ENCODE data around the gene PIK3AP1.

The PIK3AP1 gene

GRCh38 chr10:96616961-96617360, 103.4 kb downstream of the PIK3AP1 start:
- no peaks in the 10 kb centered on the region for H3K9me3 ChIP-seq
- H3K4me1 ChIP-seq (ENCODE audit: control insufficient read depth in 1 of 2, insufficient read depth in 1 of 2, low read depth in 1 of 2, low read length in 1 of 2): no peaks in the 10 kb centered on the region
- no peak overlapping the region for H3K4me3 ChIP-seq (ENCODE audit: low read depth in 1 of 2, low read length in 1 of 2)
- no peak overlapping the region for H3K27ac ChIP-seq
- no peaks in the 10 kb centered on the region for H3K27me3 ChIP-seq
- peaks cover 98% of the 10 kb centered on the region for H3K36me3 ChIP-seq
- no peak for TF ChIP-seq CTCF (IDR thresholded peaks at IDR 0.05)

GRCh38 chr10:96614515-96614914, 105.8 kb downstream of the PIK3AP1 start:
- H3K36me3 ChIP-seq: peaks cover 97% of the 10 kb centered on the region
- H3K27me3 ChIP-seq: no peaks in the 10 kb centered on the region
- no peaks in the 10 kb centered on the region for H3K4me1 ChIP-seq (ENCODE audit: control insufficient read depth in 1 of 2, insufficient read depth in 1 of 2, low read depth in 1 of 2, low read length in 1 of 2)
- TF ChIP-seq CTCF (IDR thresholded peaks at IDR 0.05): no peak
- no peaks in the 10 kb centered on the region for H3K9me3 ChIP-seq
- no peak overlapping the region for H3K4me3 ChIP-seq (ENCODE audit: low read depth in 1 of 2, low read length in 1 of 2)
- H3K27ac ChIP-seq: no peak overlapping the region

DNA sequence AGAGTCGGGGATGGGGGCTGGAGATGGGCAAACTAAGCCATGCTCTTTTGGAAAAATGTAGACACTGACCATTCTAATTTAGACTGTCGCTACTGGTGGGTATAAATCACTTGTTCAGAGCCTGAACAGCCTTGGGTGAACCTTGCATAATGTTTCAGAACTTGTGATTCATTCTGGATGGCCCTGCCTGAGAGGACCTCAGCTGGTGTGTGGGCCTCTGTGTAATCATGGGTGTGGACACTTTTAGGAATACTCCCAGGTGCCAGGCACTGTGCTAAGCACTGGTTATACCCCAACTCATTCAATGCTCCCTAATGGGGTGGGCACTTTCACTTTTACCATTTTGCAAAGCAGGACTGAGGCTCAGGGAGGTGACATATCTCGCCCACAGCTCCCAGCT, 106.7 kb downstream of the PIK3AP1 start:
- Histone ChIP-seq H3K4me1 (ENCODE audit: control insufficient read depth in 1 of 2, insufficient read depth in 1 of 2, low read depth in 1 of 2, low read length in 1 of 2) (no peaks in the 10 kb centered on the region), H3K36me3 (peaks cover 97% of the 10 kb centered on the region)

DNA sequence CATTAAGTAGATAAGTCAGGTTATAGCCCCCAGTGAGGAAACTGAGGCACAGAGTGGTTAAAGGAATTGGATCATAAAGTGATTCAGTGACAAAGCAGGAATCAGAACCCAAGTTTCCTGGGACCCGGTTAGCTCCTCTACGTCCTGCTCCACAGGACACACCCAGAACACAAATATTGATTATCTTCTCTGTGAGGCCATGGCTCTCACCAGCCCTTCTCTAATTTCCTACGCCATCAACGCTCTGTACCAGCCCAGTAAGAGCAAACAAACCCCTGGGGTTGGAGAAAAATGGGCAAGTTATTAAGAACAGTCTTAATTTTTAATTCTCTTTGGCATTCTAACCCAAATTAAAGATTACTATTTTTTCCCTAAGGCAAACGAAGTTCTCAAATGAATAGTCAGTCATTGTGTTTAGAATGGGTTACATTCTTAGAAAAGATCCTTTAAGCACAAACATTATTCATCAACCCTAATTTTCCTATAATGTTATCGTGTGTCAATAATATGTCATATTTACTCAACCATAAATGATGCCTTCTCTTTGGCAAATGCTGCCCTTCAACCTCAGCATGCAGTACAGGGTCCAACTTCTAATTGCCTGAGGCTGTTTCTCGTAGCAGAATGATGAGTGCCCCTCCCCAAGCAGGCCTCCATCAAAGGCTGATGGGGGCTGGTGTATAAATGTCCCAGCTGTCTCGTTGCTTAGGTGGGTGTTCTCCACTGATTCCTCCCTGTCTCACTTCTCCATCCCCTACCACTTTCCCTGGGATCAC, 108.1 kb downstream of the PIK3AP1 start:
- H3K9me3 ChIP-seq: no peaks in the 10 kb centered on the region
- H3K36me3 ChIP-seq: peaks cover 97% of the 10 kb centered on the region
- H3K27me3 ChIP-seq: no peaks in the 10 kb centered on the region
- H3K27ac ChIP-seq: no peak overlapping the region
- H3K4me3 ChIP-seq (ENCODE audit: low read depth in 1 of 2, low read length in 1 of 2): no peak overlapping the region
- H3K4me1 ChIP-seq (ENCODE audit: control insufficient read depth in 1 of 2, insufficient read depth in 1 of 2, low read depth in 1 of 2, low read length in 1 of 2): no peaks in the 10 kb centered on the region
- no peak for TF ChIP-seq CTCF (IDR thresholded peaks at IDR 0.05)

More for the DNA sequence above, 106.7 kb downstream of the PIK3AP1 start:
- Histone ChIP-seq H3K4me3 (ENCODE audit: low read depth in 1 of 2, low read length in 1 of 2) (no peak overlapping the region), H3K27ac (no peak overlapping the region), H3K27me3 (no peaks in the 10 kb centered on the region), H3K9me3 (no peaks in the 10 kb centered on the region)
- no peak for TF ChIP-seq CTCF (IDR thresholded peaks at IDR 0.05)

DNA sequence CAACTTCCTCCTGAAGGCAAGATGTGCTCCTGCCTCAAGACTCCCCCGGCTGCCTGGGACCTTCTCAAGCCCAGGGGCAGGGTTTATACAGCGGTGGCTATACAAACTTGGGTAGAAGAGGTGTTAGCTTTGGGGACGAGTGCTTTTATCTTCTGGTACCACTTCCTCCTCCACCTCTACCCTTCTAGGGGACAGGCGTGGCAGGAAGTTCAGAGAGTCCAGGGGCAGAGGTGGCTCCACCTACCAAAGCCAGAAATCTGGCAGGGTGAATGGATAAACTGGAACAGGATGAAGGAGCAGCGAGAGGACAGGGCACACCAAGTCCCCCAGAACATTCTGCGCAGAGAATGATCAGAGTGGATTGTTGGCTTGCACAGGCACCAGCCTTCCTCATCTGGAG, 109.5 kb downstream of the PIK3AP1 start:
- no peak overlapping the region for H3K27ac ChIP-seq
- H3K9me3 ChIP-seq: no peaks in the 10 kb centered on the region
- no peak overlapping the region for H3K4me3 ChIP-seq (ENCODE audit: low read depth in 1 of 2, low read length in 1 of 2)
- TF ChIP-seq CTCF (IDR thresholded peaks at IDR 0.05): no peak
- peaks cover 97% of the 10 kb centered on the region for H3K36me3 ChIP-seq
- H3K27me3 ChIP-seq: no peaks in the 10 kb centered on the region
- no peaks in the 10 kb centered on the region for H3K4me1 ChIP-seq (ENCODE audit: control insufficient read depth in 1 of 2, insufficient read depth in 1 of 2, low read depth in 1 of 2, low read length in 1 of 2)

Measured in neutrophil (primary cell).